DND-41 (cell line): ENCODE results near the gene MCTP2.

Experiments used
- CTCF ChIP-seq: IDR thresholded peaks from 2 replicates; pipeline ENCODE4 v1.5.1; 2012; ENCODE audit warnings: borderline replicate concordance, low read length, moderate library complexity, mild to moderate bottlenecking; ENCODE audit not compliant: poor library complexity, severe bottlenecking; ENCODE audit errors: extremely low read depth
- EZH2 ChIP-seq: IDR thresholded peaks from 3 replicates; pipeline ENCODE4 v1.6.1; 2012; ENCODE audit warnings: borderline replicate concordance, low read depth, mild to moderate bottlenecking, moderate library complexity, low read length, inconsistent platforms; ENCODE audit not compliant: severe bottlenecking

DNA sequence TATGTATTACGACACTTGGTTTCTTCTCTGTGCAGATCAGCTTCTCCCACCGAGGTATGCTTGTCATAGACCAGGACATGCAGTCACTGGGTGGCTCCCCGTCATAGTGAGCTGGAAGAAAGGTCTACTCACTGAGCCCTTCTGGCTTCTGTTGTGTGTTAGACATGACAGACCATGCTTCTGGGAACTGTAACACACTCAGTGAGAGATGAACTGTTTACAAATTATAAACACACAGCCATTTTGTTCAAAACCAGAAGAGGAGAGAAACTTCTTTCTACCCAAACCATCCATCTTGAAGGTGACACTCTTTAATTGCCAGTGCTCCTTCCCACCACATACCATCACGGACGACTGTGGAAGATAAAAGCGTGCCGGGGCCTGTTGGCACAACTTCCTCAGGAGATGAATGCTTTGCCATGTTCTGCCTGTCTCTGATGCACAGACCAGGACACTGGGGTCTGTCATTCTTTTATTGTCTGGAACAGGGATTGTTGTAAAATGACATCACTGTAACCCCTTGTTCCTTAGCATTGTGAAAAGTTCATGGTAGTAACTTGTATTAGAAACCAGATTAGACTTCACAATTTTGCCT, 214.3 kb downstream of the MCTP2 start:
- TF ChIP-seq CTCF (no peak), EZH2 (no peak)
